ENCODE data around the gene ZFYVE28. TPM values are rescaled to one million over a fixed set of nuclear protein-coding genes. Genes with fewer than 3 reads are reported as not detected.

Gene ZFYVE28
- total RNA-seq, 1 experiment from 2014 or later = 19.2 TPM

- no peak for TF ChIP-seq ELF1 (IDR thresholded peaks at IDR 0.05; ENCODE audit: borderline replicate concordance, low read depth)
- no peak for TF ChIP-seq EGR1 (IDR thresholded peaks at IDR 0.05; ENCODE audit: low read depth)
- no peak for TF ChIP-seq REST (IDR thresholded peaks at IDR 0.05; ENCODE audit: low read depth)
- no peak for TF ChIP-seq SRF (IDR thresholded peaks at IDR 0.05; ENCODE audit: low read depth)
- no peak for TF ChIP-seq EZH2phosphoT487 (IDR thresholded peaks at IDR 0.05; ENCODE audit: borderline replicate concordance)
- TF ChIP-seq CTCF (IDR thresholded peaks at IDR 0.05 in 2 of 3, conservative IDR thresholded peaks at IDR 0.05 in 1 of 3; ENCODE audit: borderline replicate concordance in 1 of 3, insufficient read depth in 1 of 3, low read depth in 2 of 3, low read length in 2 of 3) = no peak
- no peak for TF ChIP-seq TCF7L2 (IDR thresholded peaks at IDR 0.05; ENCODE audit: borderline replicate concordance, extremely low read depth, insufficient read depth, insufficient read length)
These were observed 52.6 kb downstream of the ZFYVE28 start (continued) for GRCh38 chr4:2365913-2366210.

Data from HCT116 (cell line).